Left lobe of liver (tissue), 2 donors: Measurements from ENCODE around the gene CHST15. TPM values are rescaled to one million over a fixed set of nuclear protein-coding genes. Genes with fewer than 3 reads are reported as not detected.
A peak's percentile ranks its signal among the peaks of the same experiment; 100 is the strongest.

Experiments used
- ATAC-seq: fragments of 200-7000 bp; cut with Tn5 transposase; one replicate; pipeline ENCODE4 v1.9.1; 2020; ENCODE audit warnings: mild to moderate bottlenecking, moderate library complexity
- DNase-seq: peaks from one replicate; pipeline ENCODE4 v3.0.0-alpha.2; 2020; ENCODE audit warnings: low spot score
- total RNA-seq: library from RNA; stranded (reverse); gene quantifications from one replicate; pipeline ENCODE4 v1.2.1, GENCODE V29; 2021
- donor health status: DM: no; HTN: no; CAD: no; lungs with moderate emphysema.
- donor health status: DM: no; HTN: yes; CAD: no.

CHST15 gene
- total RNA-seq, 1 donor from 2014 or later, result 12.8 TPM

GRCh38 chr10:124016804-124017375, 76.5 kb downstream of the CHST15 start:
- DNase-seq (no peak), ATAC-seq (no peak)

DNA sequence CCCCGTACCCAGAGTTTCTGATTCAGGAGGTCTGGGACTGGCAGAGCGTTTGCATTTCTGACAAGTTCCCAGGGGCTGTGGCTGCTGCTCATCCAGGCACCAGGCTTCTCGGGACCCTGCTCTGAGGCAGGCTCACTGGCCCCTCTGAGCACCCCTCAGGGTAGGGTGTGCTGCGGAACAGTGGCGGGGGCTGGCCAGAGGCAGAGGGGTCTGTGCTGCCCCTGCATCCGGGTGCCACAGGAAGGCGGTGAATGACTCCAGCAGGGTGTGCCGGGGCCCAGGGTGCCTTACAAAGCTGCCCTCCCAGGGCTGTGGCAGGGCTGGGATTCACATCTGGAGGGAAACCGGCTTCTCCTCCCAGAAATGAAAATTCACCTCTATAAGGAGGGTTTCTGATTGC, 77.4 kb downstream of the CHST15 start:
- DNase-seq, result no peak
- no peak for ATAC-seq

- ATAC-seq (no peak), DNase-seq (no peak)
Observed at GRCh38 chr10:124014416-124015154, 78.8 kb downstream of the CHST15 start.

- ATAC-seq (no peak), DNase-seq (no peak)
Observed at GRCh38 chr10:124013916-124014315, 79.5 kb downstream of the CHST15 start.

DNA sequence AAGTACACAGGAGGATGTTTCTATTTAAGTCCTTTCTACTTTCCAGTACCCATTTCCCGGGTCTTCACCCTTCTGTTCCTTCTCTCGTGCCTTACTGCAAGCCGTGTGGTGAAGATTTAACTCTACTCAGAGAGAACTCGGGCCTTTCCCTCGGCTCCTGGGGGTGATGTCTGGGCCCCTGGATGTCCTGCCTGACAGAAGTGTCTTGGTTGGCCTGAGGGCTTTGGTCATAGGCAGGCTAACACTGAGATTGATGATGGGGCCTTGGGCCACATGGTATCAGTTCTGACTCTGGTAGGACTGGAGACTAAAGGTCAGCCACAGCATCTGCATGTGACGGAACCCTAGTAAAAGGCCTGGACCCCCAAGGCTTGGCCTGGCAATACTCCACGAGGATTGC, 80.4 kb downstream of the CHST15 start:
- ATAC-seq (no peak), DNase-seq (no peak)

- no peak for DNase-seq
Observed at GRCh38 chr10:124012583-124012982, 80.8 kb downstream of the CHST15 start.

GRCh38 chr10:124012066-124012465, 81.3 kb downstream of the CHST15 start:
- ATAC-seq, result no peak
- DNase-seq, result no peak

More at GRCh38 chr10:124012583-124012982, 80.8 kb downstream of the CHST15 start:
- peak; percentile 74 for ATAC-seq

DNA sequence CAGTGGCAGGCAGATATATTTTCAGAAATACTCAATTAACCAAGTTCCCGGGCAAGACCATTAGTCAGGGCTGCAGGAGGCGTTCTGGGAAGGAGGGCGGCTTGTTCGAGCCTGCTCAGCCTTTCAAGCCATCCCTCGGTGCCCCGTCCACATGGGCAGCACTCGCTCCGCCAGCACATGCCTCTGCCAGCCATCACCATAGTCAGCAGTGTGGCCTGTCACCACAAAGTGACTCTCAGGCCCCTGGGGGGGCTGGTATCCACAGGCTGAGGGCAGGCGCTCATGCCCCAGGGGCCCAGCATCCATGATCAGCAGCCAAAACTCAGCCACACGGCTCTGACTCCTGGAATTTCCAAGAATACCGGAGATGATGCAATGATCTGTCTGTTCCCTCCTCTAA, 81.9 kb downstream of the CHST15 start:
- no peak for DNase-seq
- no peak for ATAC-seq

GRCh38 chr10:124010563-124011131, 82.8 kb downstream of the CHST15 start:
- DNase-seq, result no peak
- ATAC-seq, result peak; percentile 42

GRCh38 chr10:124010024-124010423, 83.4 kb downstream of the CHST15 start:
- DNase-seq, result no peak
- ATAC-seq, result no peak

GRCh38 chr10:124009231-124010015, 84.0 kb downstream of the CHST15 start:
- DNase-seq, result no peak
- no peak for ATAC-seq

- ATAC-seq, result no peak
- DNase-seq, result no peak
Observed at GRCh38 chr10:124008681-124009080, 84.7 kb downstream of the CHST15 start.

DNA sequence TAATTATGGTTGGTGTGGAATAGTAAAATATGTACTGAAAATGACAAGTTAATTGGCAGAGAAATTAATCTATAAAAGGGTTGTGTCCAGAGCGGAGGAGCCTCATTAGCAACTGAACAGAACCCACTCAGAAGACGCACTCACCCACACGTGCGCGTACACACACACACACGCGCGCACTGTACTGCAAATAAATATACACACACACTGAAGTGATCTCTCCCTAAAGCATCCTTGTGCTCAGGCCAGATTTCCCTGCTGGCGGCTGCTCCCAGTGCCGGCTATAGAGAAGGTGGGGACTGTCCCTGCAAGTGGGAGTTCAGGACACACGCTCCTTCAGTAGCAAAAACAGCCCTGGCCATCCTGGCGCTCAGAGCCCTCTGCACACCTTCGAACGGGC, 85.2 kb downstream of the CHST15 start:
- ATAC-seq, result no peak
- peak; percentile 31 for DNase-seq

DNA sequence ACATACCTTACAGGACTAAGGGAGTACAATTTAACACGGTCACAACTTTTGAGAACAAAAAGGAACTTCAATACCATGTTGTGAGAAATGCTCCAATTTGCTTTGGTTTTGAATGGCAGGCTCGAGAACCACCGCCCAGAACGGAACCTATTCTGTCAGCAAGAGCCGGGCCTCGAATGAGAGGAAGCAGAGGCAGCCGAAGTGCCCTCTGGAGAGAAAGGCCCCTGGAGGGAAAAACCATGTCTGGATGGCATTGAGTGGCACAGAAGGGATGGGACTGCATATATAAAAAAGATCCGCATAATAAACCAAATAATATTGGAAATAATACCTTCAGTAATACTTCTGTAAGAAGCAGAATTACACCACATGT, 85.6 kb downstream of the CHST15 start:
- DNase-seq, result peak; percentile 15

GRCh38 chr10:124007102-124007772, 86.2 kb downstream of the CHST15 start:
- ATAC-seq (no peak), DNase-seq (peak; percentile 38)

More for the DNA sequence above, 85.6 kb downstream of the CHST15 start:
- ATAC-seq, result no peak

DNA sequence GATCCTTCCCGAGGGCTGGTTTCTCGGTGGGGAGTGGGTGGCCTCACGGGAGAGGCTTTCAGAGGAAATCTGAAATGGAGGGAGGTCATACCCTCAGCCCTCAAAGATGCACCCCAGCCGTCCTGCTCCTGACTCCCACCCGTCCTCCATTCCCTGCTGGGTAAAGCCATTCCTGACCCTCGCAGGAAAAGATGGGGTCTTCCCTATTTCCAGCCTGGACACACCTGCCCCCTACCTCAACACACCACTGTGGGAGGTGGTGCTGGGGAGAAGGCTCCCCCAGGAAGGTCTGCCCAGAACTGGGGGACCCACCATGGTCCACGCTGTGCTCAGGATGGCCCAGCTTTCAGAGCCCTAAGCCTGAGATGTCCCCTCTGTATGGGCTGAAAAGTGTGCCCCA, 86.9 kb downstream of the CHST15 start:
- peak; percentile 33 for DNase-seq
- no peak for ATAC-seq

DNA sequence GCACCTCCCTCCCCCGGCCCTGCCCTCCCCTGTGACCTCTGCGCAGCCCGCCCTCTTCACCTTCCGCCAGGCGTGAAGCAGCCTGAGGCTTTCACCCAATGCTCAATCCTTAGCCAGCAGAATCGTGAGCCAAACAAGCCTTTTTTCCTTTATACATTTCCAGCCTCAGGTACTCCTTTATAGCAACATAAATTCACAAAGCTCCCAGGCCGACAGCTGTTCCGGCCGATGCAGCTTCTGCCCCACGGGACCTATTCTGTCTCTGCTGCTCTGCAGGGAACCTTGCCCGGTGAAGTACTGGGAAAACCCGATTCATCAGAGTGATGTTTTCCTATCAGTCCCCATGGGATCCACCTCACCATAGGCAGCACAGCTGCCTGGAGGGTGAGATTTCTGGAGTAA, 87.4 kb downstream of the CHST15 start:
- DNase-seq, result peak; percentile 35
- ATAC-seq, result no peak

- ATAC-seq (no peak), DNase-seq (peak; percentile 40)
Observed at GRCh38 chr10:124005091-124005490, 88.3 kb downstream of the CHST15 start.

DNA sequence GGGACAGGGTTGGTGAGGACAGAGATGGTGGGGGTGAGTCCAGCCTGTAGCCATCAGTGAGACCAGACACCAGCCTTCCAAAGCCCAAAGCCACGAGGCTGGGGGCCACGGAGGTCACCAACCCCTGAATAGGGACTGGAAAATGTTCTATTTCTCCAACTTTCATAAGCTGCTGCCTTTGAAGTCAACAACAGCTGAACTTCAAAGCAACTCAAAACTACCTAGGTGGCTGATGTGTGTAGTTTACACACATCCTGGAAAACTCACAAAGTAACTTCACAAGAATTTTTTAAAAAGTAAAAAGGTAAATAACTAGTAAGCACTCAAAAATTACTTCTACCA, 88.8 kb downstream of the CHST15 start:
- ATAC-seq (no peak), DNase-seq (no peak)

DNA sequence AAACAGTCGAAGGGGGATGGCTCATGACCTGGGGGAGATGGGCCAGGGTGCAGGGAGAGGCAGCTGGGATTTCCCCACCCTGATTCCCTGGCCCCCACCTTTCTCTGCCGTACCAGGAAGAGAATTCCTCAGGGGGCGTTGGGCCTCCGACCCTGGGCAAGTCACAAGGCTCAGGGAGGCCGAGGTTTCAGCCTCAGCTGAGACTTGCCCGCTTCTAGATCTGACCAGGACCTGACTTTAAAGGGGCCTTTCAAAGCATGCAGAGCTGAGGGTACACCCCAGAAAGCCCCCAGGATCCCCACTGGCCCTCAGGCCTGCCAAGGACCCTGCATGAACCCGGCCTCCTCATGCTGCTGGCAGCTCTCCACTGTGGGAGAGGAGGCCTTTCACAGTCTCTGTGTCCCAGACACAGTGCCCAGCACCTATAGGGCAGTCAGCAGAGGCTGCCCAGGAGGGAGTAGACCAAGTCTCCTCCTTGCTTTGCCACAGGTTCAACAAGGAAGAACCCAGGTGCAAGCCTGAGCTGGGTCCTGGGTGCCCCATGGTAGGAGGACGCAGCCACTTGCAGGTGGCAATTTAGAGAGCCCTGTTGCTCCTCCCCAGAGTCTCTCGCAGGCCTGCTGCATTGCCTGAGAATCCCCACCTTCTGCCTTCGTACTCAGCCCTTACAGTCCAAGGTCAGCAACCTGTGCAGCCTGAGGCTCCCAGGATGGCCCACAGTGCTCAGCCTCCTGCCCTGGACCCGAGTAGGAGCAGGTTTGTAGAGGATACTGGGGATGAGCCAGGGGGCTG, 89.3 kb downstream of the CHST15 start:
- ATAC-seq (no peak), DNase-seq (peak; percentile 42)
